Activated CD8-positive, alpha-beta memory T cell treated with anti-CD3 and anti-CD28 coated beads, Interleukin-2, amount 50 U/mL, for 1 hour (primary cell): ENCODE data around the gene OGDH.
"Not testable (repeated sequence)": the region's sequence is repeated elsewhere in the genome, so short reads cannot be mapped to it uniquely, and the experiment has no call there.

ENCODE experiments used
- DNase-seq: peaks from one replicate; pipeline ENCODE4 v3.0.0-alpha.2; 2020; ENCODE audit errors: extremely low read depth

OGDH gene

DNA sequence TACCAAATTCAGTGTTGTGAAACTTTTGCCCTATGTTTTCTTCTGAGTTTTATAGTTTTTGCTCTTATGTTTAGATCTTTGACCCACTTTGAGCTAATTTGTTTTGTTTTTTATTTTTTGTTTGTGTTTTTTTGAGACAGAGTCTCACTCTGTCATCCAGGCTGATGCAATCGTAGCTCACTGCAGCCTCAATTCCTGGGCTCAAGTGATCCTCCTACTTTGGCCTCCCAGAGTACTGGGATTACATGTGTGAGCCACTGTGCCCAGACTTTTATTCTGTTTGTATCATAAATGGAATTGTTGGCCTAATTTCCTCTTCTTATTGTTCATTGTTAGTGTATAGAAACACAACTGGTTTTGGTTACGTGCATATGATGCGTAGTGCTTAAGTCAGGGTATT lies 99.0 kb downstream of the OGDH start:
- no peak for DNase-seq

DNA sequence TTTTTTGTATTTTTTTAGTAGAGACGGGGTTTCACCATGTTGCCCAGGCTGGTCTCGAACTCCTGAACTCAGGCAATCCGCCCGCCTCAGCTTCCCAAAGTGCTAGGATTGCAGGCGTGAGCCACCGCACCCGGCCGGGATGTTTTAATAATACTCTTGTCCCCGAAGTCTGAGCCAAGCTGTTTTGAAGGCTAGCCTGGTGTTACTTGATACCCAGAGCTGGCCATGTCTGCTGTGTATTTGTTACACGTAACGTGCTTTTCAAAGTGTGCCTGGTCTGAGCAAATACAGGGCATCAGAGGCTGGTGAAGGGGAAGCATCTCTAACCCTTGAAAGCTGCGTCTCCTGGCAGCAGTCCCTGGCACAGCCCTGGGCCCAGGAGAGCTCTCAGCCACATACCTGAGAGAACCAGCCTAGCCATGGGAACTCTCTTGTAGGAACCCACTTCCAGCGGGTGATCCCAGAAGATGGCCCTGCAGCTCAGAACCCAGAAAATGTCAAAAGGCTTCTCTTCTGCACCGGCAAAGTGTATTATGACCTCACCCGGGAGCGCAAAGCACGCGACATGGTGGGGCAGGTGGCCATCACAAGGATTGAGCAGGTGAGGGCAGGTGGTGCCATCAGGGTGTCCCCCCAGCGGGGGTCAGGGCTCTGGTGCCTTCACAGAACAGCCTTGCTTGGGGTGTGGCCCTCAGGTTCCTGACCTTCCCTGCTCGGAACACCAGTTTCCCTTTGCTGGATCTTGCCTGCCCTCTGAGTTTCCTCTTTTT lies 100.5 kb downstream of the OGDH start:
- DNase-seq, result no peak

DNA sequence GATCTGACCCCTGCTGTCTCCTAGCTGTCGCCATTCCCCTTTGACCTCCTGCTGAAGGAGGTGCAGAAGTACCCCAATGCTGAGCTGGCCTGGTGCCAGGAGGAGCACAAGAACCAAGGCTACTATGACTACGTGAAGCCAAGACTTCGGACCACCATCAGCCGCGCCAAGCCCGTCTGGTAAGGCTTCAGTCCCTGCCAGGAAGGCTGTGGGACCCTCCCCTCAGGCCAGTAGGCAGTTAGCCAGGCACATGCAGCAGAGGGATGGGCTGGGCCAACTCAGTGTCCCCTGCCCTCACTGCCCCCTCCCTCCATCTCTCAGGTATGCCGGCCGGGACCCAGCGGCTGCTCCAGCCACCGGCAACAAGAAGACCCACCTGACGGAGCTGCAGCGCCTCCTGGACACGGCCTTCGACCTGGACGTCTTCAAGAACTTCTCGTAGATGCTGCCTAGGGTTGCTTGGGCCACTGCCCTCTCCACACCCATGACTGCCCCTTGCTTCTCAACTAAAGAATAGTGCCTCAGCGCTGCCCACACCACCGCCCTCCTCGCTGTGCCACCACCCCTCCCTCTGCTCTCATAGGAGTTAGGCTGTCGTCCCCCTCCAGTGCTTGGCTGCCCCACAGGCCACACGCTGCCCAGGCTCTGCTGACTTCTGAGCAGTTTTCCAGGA lies 101.3 kb downstream of the OGDH start:
- DNase-seq, result no peak

DNA sequence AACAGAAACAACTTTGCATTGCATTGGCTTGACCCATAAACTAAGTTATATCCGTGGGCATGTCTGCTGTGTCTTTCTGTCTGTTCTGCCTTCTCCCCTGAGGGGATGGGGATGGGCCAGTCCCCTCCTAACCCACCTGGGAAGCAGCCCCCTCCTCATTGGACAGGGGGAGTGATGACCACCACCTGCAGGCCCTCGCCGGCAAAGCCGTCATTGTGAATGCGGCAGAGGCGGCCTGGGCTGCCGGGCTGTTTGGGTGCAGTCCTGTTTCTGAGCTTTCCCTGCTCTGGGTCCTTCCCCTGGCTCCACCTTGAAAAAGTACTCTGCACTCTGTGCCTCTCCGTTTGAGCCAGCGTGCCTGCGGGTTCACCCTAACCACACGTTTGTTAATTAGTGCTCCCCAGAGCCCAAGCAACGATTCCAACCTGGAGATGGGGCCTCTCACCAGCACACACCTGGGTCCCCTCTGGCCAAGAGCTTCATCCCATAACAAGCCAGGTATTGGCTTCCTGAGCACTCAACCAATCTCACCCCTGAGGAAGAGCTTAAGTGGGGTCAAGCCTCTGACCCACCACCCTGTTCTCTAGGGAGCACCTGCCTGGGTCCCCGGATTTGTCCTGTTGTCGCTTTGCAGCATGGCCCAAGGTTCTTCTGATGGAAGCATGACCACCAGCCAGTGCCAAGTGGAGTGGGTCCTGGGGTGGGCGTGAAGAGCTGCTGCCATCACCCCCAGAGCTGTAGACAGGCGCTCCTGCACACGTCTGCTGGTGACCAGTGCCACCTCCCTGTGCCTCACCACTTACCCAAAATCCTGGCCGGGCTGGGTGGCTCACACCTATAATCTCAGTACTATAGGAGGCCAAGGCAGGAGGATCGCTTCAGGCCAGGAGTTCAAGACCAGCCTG lies 102.8 kb downstream of the OGDH start:
- DNase-seq, result no peak

DNA sequence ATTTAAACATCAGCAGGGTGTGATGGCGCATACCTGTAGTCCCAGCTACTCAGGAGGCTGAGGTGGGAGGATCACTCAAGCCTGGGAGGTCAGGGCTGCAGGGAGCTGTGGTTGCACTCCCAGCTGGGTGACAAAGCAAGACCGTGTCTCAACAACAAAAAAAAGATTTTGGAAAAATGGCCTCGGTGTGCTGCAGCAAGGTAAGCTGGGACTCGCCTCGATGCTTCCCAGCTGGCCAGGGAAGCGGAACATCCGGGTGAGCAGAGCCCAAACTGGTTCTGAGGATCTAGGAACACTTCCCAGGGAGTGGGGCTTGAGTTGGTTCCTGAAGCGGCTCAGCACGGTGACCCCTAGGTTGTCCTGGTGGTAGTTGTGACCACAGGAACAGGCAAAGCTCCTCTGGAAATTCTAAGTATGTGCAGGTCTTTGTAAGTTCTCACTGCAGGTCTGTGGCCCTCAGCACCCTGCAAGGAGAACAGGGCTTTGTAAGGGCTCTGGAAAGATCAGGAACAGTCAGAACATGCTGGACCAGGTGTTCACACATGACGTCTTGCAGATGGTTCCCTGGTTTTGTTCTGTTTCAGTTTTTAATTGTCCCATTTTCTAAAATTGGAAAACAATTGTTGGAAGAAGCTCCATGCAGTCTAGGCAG lies 103.6 kb downstream of the OGDH start:
- no peak for DNase-seq

DNA sequence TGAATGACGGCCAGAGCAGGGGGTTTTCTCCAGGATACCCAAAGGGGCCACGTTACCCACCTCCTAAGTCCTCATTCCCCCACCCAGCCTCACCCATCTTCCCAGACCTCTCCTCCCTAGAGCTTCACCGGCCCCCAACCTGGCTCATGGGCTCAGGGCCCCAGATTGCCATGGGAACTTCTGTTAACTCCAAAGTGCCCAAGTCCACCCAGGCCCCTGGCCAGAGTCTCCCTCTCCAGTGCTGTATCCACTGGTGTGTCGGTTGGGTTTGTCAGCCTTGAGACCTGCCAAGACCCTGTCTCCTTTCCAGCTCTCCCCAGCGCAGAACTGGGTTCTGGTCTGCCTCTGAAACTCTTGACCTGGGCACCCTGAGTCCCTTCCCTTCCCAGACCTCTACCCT lies 105.1 kb downstream of the OGDH start:
- no peak for DNase-seq

DNA sequence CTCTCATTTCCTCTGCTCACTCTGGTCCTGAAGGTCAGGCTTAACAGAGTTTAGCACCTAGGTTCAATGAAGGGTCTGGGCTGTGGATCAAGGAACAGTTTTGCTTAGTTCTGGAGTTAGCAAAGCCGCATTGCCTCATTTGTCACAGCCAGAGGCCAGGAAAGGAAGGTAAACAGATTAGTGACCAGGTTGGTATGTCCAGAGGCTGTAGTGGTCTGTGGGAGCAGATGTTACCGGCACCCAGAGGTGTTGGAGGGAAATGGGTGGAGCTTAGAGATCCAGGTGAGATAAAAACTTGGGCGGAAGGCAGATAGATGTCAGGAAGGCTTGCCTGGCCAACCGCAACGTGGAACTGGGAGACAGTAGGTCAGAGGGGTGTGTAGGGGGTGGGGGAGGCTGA lies 105.6 kb downstream of the OGDH start:
- no peak for DNase-seq

DNA sequence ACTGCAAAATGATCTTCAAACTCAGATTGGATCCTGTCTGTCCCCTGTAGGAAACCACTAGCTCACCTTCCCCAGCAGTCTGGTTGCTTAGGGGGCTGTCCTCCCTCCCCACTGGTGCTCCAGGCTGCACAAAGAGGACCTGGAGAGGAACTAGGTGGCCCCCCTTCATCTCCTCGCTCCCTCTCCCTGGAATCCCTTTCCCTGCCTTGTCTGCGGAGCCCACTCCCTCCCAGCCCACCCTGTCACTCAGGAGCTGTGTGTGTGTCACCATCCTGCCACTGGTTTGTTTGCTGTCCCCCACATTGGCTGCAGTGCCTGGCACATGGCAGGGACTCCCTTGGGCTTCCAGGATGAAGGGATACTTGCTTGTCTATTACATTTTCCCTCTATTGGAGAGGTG lies 106.7 kb downstream of the OGDH start:
- DNase-seq, result no peak

DNA sequence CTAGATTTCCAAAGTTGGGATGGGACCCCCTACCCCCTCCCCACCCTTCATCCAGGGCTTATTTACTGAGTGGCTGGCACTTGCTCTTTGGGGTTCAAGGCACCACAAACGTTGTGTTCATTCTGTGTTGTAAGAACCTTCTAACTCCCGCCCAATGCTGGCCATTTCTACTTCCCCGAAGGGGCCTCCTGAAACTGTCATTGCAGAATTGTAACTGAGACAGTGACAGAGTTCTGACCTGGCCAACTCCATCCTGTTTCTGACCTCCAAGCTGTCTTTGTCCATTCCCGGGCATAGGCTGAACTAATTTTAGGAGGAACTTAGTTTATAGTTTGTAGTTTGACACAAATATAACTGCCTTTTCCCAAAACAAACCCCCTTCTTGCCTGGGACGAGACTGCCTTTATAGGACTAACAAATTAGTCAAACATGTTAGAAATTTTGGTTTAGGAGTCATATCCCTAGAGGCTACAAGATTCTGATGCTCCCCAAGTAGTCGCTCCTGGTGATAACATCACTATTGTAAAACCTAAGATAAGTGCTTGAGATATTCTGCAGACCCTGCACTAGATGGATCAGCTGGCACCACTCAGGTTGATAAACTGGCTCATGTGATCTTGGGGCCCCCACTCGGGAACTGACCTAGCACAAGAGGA lies 107.4 kb downstream of the OGDH start:
- no peak for DNase-seq

DNA sequence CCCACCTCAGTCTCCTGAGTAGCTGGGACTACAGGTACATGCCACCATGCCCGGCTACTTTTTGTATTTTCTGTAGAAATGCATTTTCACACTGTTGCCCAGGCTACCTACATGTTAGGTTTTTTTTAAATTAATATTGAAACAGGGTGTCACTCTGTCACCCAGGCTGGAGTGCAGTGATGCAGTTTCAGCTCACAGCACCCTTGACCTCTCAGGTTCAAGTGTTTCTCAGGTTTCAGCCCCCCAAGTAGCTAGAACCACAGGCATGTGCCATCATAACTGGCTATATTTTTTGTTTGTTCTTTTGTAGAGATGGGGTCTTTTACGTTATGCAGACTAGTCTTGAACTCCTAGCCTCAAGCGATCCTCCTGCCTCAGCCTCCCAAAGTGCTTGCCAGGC lies 109.8 kb downstream of the OGDH start:
- no peak for DNase-seq

DNA sequence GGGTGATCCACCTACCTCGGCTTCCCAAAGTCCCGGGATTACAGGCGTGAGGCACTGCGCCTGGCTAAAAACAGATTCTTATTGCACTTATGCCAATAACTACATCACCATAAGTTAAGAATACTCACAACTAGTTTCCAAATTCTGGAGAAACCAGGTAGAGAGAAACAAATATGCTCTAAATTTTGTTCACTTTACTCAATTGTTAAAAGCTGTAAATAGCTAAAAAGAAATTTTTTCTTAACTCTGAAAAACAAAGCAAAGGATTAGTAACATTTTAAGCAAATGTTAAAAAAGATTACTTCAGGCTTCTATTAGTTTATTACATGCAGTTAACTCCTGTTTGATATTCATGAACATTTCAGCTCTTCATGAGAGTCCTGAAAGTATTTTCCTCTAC lies 113.9 kb downstream of the OGDH start:
- DNase-seq, result no peak

DNA sequence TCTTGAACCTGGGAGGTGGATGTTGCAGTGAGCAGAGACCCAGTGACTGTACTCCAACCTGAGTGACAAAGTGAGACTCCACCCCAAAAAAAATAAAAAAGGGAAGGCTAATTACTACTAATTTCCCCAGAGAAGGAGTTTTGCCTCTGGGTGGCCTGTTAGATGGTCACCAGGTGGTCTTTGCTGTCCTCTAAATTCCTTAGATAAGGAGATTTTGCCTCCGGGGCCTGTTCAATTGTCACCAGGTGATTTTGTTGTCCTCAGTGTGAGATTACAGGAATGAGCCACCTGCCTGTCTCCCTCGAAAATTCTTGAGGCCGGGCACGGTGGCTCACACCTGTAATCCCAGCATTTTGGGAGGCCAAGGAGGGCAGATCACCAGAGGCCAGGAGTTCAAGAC lies 117.8 kb downstream of the OGDH start:
- DNase-seq, result no peak

DNA sequence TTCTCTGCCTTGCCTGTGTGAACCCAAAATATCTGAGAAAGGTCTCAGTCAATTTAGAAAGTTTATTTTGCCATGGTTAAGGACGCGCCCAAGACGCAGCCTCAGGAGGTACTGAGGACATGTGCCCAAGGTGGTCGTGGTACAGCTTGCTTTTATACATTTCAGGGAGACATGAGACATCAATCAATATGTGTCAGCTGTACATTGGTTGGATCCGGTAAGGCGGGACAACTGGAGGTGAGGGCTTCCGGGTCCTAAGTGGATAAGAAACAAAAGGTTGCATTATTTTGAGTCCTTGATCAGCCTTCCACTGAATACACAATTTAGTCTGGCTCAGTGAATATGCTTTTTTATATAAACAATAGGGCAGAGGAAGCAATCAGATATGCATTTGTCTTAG lies 119.8 kb downstream of the OGDH start:
- not testable (repeated sequence) for DNase-seq

DNA sequence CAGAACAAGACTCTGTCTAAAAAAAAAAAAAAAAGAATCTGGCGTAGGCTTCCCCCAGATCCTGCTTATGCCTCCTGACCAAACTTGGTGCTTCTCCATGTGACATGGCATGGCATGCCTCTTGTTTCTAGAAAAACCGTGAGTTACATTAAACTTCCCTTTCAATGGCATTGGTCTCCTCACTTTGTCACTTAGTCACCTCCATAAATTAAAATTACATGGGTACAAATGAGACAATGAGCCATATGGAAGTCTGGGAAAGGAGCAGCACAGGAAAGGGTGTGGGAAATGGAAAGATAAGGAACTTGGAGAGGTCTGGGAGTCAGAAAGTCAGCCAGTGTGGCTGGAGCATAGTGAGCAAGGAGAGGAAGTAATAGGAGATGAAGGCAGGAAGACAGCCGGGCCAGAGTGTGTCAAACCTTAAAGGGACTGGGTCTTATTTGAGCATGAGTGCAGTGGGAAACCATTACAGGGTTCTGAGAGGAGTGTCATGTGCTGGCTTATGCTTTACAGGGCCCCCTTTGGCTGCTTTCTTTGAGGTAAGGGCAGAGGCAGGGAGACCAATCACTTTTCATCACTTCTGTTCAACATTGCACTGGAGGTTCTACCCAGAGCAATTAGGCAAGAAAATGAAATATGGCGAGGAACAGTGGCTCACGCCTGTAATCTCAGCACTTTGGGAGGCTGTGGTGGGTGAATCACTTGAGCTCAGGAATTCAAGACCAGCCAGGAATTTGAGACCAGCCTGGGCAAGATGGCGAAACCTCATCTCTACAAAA lies 120.9 kb downstream of the OGDH start:
- DNase-seq, result no peak

DNA sequence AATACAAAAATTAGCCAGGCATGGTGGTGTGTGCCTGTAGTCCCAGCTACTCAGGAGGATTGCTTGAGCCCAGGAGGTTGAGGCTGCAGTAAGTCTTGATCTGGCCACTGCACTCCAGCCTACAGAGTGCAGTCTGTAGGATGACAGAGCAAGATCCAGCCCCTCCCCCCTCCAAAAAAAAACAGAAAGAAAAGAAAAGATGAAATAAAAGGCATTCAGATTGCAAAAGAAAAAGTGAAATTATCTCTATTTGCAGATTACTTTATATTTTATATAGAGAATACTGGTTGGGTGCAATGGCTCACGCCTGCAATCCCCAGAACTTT lies 121.5 kb downstream of the OGDH start:
- no peak for DNase-seq

DNA sequence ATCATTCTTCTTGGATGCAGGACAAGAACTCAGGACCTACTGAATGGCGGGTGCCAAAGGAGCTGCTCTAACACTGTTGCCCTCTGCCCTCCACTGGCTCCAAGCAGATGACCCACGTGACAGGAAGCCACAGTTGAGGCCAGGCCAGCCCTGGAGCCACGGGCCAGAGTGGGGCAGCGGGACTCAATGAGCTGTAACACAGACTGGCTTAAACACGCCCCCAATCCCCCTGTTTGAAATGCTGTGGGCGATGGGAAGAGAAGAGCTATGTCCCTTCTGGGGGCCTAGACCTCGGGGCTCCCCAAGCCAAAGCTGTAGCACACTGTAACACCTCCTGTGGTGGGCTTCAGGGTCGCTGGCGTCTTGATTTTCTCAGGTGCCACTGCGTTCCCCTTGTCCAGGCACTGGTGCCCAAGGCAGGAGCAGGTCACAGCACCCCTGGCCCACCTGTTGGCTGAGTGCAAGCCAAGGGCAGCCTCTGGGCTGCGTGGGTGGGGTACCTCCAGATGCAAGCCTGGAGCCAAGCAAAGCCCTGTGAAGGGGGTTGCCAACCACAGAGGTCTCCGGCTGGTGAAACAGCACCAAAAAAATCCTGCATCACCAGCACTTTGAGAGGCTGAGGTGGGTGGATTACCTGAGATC lies 123.6 kb downstream of the OGDH start:
- DNase-seq, result no peak

DNA sequence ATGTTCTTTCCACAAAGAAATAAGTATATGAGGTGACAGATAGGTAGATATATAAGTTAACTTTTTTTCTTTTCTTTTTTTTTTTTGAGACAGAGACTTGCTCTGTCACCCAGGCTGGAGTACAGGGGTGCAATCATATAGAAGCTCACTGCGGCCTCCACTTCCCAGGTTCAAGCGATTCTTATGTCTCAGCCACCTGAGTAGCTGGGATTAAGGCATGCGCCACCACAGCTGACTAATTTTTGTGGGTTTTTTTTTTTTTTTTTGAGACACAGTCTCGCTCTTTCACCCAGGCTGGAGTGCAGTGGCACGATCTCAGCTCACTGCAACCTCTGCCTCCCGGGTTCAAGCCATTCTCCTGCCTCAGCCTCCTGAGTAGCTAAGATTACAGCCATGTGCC lies 126.5 kb downstream of the OGDH start:
- DNase-seq, result not testable (repeated sequence)

DNA sequence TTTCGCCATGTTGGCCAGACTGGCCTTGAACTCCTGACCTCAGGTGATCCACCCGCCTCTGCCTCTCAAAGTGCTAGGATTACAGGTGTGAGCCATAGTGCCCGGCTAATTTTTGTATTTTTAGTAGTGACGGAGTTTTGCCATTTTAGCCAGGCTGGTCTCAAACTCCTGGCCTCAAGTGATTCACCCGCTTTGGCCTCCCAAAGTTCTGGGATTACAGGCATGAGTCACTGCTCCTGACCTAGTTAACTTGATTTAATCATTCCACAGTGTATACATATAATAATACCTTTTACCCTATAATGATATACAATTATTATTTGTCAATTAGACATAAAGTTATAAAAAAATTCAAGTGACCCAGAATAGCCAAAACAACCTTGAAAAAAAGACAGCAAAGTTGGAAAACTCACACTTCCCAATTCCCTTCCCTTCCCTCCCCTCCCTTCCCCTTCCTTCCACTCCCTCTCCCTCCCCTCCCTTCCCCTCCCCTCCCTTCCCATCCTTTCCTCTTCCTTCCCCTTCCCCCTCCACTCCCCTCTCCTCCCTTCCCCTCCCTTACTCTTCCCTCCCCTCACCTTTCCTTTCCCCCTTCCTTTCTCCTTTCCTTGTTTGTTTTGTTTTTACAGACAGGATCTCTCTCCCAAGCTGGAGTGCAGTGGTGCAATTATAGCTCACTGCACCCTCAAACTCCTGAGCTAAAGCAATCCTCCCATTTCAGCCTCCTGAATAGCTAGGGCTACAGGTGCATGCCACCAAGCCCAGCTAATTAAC lies 127.5 kb downstream of the OGDH start:
- DNase-seq, result no peak

DNA sequence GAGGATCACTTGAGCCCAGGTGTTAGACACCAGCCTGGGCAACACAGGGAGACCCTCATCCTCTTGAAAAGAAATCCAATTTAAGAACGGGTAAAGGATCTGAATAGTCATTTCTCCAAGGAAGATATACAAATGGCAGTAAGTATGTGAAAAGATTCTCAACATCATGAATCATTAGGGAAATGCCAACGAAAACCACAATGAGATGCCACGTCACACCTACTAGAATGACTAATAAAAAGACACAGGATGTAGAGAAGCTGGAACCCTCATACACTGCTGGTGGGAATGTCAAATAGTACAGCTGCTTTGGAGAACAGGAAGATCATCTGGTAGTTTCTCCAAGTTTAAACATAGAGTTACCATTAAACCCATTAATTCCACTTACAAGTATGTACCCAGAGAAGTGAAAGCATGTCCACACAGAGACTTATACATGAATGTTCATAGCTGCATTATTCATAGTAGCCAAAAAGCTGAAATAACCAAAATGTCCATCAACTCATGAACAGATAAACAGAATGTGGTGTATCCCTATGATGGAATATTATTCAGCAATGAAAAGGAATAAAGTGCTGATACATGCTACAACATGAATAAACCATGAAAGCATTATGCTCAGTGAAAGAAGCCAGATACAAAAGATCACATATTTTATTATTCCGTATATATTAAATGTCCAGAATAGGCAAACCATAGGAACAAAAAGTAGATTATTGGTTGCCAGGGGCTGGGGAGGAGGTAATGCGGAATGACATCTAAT lies 129.2 kb downstream of the OGDH start:
- no peak for DNase-seq
